ENCODE measurements around the gene SLC27A5.
"Not testable (repeated sequence)": the region's sequence is repeated elsewhere in the genome, so short reads cannot be mapped to it uniquely, and the experiment has no call there.

Gene SLC27A5

GRCh38 chr19:58550362-58551122 lies 38.8 kb upstream of the SLC27A5 start:
- no peak for DNase-seq

- DNase-seq, result no peak
These were observed 38.0 kb upstream of the SLC27A5 start for GRCh38 chr19:58549664-58550361.

- no peak for DNase-seq
These were observed 37.3 kb upstream of the SLC27A5 start for GRCh38 chr19:58548859-58549663.

- DNase-seq, result no peak
These were observed 35.8 kb upstream of the SLC27A5 start for GRCh38 chr19:58547323-58548312.

GRCh38 chr19:58546019-58546530 lies 34.3 kb upstream of the SLC27A5 start:
- no peak for DNase-seq

GRCh38 chr19:58545286-58546018 lies 33.7 kb upstream of the SLC27A5 start:
- DNase-seq, result no peak

- peak; percentile 74 to 91 (median 85) for DNase-seq
These were observed 32.9 kb upstream of the SLC27A5 start for GRCh38 chr19:58544591-58545285.

GRCh38 chr19:58543826-58544590 lies 32.2 kb upstream of the SLC27A5 start, which contains the start of gene TRIM28:
TSS of gene TRIM28 (plus strand) at chr19:58544064. CDS start at chr19:58544758, 694 bp downstream.
- DNase-seq, result peak; percentile 99

GRCh38 chr19:58542641-58543372 lies 31.0 kb upstream of the SLC27A5 start:
- DNase-seq, result not testable (repeated sequence)

GRCh38 chr19:58539169-58539559 lies 27.4 kb upstream of the SLC27A5 start:
- not testable (repeated sequence) for DNase-seq

GRCh38 chr19:58538257-58539168 lies 26.7 kb upstream of the SLC27A5 start:
- peak in 1 of 4 experiments; percentile 27 for DNase-seq

- no peak for DNase-seq
These were observed 25.3 kb upstream of the SLC27A5 start for GRCh38 chr19:58536852-58537798.

- DNase-seq, result no peak
These were observed 24.1 kb upstream of the SLC27A5 start for GRCh38 chr19:58535857-58536256.

- DNase-seq, result no peak
These were observed 19.4 kb upstream of the SLC27A5 start for GRCh38 chr19:58531034-58531840.

- no peak for DNase-seq
These were observed 17.6 kb upstream of the SLC27A5 start for GRCh38 chr19:58529405-58529804.

Data from suppressor macrophage (primary cell).